GM10266 (cell line): ENCODE data around the gene LGR4.

Experiments used
- DNase-seq: peaks from one replicate; pipeline ENCODE4 v3.0.0; 2012; ENCODE audit errors: extremely low spot score
- CTCF ChIP-seq: IDR thresholded peaks from 2 replicates; pipeline ENCODE4 v1.5.1; 2012; ENCODE audit warnings: mild to moderate bottlenecking, low read depth; ENCODE audit not compliant: control insufficient read depth, insufficient read depth; ENCODE audit errors: missing control alignments

LGR4 gene

GRCh38 chr11:27485930-27486773 is 13.6 kb upstream of the LGR4 start:
- peak; percentile 81 for TF ChIP-seq CTCF
- peak; percentile 32 for DNase-seq

GRCh38 chr11:27482793-27483192 is 10.2 kb upstream of the LGR4 start:
- no peak for TF ChIP-seq CTCF
- DNase-seq: no peak

- no peak for DNase-seq
- TF ChIP-seq CTCF: no peak
These were observed 9.4 kb upstream of the LGR4 start for GRCh38 chr11:27481992-27482391.

GRCh38 chr11:27477831-27478230 is 5.2 kb upstream of the LGR4 start:
- TF ChIP-seq CTCF: no peak
- DNase-seq: no peak

- no peak for TF ChIP-seq CTCF
- no peak for DNase-seq
These were observed 4.7 kb upstream of the LGR4 start for GRCh38 chr11:27477243-27477642.

- no peak for DNase-seq
- no peak for TF ChIP-seq CTCF
These were observed 3.0 kb upstream of the LGR4 start for GRCh38 chr11:27475622-27476021.

- TF ChIP-seq CTCF: no peak
- DNase-seq: no peak
These were observed 422 bp upstream of the LGR4 start for GRCh38 chr11:27473017-27473406.
